ENCODE measurements around the gene TAS2R41.

TAS2R41 gene

DNA sequence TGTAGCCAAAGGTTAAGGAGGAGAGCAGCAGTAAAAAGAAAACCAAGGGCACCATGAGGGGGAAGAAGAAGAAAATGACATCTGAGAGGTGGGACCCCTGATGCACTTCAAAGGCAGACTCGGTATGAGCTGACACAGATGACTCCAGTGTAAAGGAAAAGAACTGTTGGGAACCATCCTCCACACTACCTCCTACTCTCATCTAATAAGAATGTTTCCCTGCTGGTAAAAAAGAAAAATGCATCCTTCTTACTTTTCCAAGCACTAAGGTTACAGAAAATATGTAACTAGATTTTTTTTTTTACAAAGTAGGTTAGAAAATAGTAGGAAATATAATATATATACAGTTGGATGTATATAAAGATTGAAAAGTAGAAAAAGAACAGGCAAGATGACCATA lies 16.9 kb downstream of the TAS2R41 start:
- TF ChIP-seq, protein P1, sequence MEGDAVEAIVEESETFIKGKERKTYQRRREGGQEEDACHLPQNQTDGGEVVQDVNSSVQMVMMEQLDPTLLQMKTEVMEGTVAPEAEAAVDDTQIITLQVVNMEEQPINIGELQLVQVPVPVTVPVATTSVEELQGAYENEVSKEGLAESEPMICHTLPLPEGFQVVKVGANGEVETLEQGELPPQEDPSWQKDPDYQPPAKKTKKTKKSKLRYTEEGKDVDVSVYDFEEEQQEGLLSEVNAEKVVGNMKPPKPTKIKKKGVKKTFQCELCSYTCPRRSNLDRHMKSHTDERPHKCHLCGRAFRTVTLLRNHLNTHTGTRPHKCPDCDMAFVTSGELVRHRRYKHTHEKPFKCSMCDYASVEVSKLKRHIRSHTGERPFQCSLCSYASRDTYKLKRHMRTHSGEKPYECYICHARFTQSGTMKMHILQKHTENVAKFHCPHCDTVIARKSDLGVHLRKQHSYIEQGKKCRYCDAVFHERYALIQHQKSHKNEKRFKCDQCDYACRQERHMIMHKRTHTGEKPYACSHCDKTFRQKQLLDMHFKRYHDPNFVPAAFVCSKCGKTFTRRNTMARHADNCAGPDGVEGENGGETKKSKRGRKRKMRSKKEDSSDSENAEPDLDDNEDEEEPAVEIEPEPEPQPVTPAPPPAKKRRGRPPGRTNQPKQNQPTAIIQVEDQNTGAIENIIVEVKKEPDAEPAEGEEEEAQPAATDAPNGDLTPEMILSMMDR (IDR thresholded peaks at IDR 0.05; ENCODE audit: low read depth, low read length) = no peak
- no peak overlapping the region for H3K27ac ChIP-seq
- DNase-seq = no peak
- H3K9me3 ChIP-seq (ENCODE audit: severe bottlenecking) = peaks cover 3% of the 10 kb centered on the region
- no peak overlapping the region for H3K4me3 ChIP-seq (ENCODE audit: low read depth, low read length)
- no peaks in the 10 kb centered on the region for H3K27me3 ChIP-seq (ENCODE audit: insufficient read depth, low read depth, severe bottlenecking)
- no peaks in the 10 kb centered on the region for H3K36me3 ChIP-seq

DNA sequence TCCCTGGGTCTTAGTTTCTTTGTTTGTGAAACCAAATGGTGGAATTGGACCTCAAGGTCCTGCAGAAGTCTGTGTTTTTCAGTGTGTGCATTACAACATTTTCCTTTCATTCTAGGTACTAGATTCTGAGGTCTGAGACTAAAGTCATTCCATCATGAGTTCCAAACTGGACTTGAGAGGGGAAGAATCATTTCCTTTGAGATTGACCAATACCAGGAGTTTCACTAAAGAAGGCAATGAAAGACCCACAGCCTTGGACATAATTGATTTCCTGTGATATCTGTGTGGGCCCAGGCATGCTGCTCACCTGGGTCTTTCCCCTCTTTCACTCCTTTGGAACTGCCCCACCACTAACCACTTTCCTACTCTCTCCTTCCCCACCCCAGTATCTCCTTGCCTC lies 18.2 kb downstream of the TAS2R41 start:
- H3K9me3 ChIP-seq (ENCODE audit: severe bottlenecking) = peaks cover 3% of the 10 kb centered on the region
- H3K4me3 ChIP-seq (ENCODE audit: low read depth, low read length) = no peak overlapping the region
- TF ChIP-seq, protein P1 (IDR thresholded peaks at IDR 0.05; ENCODE audit: low read depth, low read length) = no peak
- no peaks in the 10 kb centered on the region for H3K27me3 ChIP-seq (ENCODE audit: insufficient read depth, low read depth, severe bottlenecking)
- no peak overlapping the region for H3K27ac ChIP-seq
- no peak for DNase-seq
- H3K36me3 ChIP-seq = no peaks in the 10 kb centered on the region

DNA sequence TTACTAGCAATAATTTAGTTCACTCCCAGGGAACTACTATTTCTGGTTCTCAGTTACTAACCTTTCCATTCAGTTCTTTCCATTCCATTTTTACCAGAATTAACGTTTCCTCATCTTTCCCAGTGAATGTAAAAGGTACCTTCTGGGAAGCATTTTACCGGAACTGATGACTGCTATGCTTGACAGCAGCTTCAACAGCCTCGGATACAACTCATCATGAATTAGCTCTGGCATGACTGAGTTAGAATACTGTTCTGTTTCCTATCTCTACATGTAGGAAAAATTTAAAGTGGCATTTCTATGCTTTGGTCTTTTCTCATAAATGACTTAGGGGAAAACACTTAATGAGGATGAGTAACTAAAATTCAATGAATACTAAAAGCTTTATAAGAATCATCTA lies 18.6 kb downstream of the TAS2R41 start:
- peaks cover 3% of the 10 kb centered on the region for H3K9me3 ChIP-seq (ENCODE audit: severe bottlenecking)
- H3K27me3 ChIP-seq (ENCODE audit: insufficient read depth, low read depth, severe bottlenecking) = no peaks in the 10 kb centered on the region
- H3K4me3 ChIP-seq (ENCODE audit: low read depth, low read length) = no peak overlapping the region
- no peak for DNase-seq
- TF ChIP-seq, protein P1 (IDR thresholded peaks at IDR 0.05; ENCODE audit: low read depth, low read length) = no peak
- H3K27ac ChIP-seq = no peak overlapping the region
- no peaks in the 10 kb centered on the region for H3K36me3 ChIP-seq

DNA sequence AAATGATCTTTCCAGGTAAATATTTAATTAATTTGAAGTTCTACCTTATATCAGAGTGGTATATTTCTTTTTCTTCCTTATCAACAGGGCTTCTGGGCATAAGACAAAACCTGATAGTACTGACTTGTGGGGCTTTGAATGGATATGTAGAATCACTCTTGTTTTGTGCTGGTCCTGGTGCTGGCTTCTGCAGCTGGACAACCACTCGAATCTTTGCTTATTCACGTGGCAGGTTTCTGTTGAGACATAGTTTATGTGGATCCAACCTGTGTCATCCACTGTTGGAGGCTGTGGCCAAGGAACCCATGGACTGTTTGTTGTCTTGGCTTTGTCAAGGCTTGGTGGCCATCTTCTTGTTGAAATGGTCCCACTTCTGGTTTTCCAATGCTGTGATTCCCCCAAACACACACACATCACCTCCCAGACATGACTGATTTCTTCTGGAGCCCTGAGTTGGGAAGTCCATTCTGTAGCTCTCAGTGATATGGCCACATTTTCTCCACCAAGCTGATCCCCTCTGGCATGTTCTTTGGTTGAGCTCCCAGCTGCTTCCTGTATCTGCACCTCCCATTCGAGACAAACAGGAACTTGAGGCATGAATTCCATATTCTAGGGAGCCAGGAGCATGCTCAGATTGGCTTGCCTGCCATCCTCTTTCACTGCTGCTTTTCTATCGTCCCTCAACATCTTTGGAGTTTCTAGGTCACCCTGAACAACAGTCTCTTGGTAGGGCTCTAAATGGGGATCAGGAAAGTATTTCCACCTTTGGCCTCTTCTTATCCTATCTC lies 19.5 kb downstream of the TAS2R41 start:
- Histone ChIP-seq H3K9me3 (ENCODE audit: severe bottlenecking) (peaks cover 3% of the 10 kb centered on the region), H3K4me3 (ENCODE audit: low read depth, low read length) (no peak overlapping the region), H3K27ac (no peak overlapping the region), H3K36me3 (no peaks in the 10 kb centered on the region), H3K27me3 (ENCODE audit: insufficient read depth, low read depth, severe bottlenecking) (no peaks in the 10 kb centered on the region)
- DNase-seq = no peak
- TF ChIP-seq, protein P1 (IDR thresholded peaks at IDR 0.05; ENCODE audit: low read depth, low read length) = no peak

DNA sequence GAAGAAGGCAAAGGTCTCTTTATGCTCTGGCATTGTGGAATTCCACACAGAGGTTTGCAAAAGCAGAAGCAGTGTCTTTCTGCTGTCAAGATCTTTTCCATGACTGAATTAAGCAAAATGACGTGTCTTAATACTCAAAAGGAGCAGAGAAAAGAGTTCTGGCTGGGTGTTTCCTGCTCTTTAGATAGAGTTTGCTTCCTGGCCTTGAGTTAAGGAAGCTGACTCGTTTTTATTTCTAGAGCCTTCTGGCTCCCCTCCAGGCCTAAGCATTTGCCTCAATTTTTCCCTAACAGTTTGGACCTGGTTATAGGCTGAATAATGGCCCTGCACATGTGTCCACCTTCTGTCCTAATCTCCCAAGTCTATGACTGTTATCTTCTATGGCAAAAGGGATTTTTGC lies 21.6 kb downstream of the TAS2R41 start:
- DNase-seq = no peak
- Histone ChIP-seq H3K9me3 (ENCODE audit: severe bottlenecking) (no peaks in the 10 kb centered on the region), H3K4me3 (ENCODE audit: low read depth, low read length) (no peak overlapping the region), H3K27me3 (ENCODE audit: insufficient read depth, low read depth, severe bottlenecking) (no peaks in the 10 kb centered on the region), H3K27ac (peak overlapping the region; percentile 37; the same call in 1 of the 2 replicates), H3K36me3 (no peaks in the 10 kb centered on the region)
- TF ChIP-seq, protein P1 (IDR thresholded peaks at IDR 0.05; ENCODE audit: low read depth, low read length) = no peak

Measured in WERI-Rb-1 (cell line).